22Rv1 (cell line): Measurements from ENCODE around the gene NELL2.

Source experiments
- ZFX ChIP-seq: fragments of 450-650 bp; IDR thresholded peaks from 2 replicates; pipeline ENCODE4 v1.6.1; 2017; ENCODE audit warnings: antibody characterized with exemption, borderline replicate concordance
- TF ChIP-seq, protein P1 (sequence below): fragments of 450-650 bp; IDR thresholded peaks from 2 replicates; pipeline ENCODE4 v1.5.1; 2017; ENCODE audit warnings: mild to moderate bottlenecking

DNA sequence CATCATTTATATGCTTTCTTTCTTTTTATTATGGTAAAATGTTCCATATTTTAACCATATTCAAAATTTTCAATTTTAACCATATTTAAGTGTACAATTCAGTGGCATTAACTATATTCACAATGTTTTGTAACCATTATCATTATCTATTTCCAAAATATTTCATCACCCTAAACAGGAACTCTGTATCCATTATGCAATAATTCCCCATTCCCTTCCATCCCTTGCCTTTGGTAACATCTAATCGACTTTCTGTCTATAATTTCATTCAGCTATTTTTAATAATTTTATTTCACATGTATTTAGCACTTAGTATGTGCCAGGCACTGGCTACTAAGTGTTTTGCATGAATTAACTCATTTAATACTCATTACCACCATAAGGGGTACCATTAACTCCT, 287.5 kb downstream of the NELL2 start:
- TF ChIP-seq, protein P1, sequence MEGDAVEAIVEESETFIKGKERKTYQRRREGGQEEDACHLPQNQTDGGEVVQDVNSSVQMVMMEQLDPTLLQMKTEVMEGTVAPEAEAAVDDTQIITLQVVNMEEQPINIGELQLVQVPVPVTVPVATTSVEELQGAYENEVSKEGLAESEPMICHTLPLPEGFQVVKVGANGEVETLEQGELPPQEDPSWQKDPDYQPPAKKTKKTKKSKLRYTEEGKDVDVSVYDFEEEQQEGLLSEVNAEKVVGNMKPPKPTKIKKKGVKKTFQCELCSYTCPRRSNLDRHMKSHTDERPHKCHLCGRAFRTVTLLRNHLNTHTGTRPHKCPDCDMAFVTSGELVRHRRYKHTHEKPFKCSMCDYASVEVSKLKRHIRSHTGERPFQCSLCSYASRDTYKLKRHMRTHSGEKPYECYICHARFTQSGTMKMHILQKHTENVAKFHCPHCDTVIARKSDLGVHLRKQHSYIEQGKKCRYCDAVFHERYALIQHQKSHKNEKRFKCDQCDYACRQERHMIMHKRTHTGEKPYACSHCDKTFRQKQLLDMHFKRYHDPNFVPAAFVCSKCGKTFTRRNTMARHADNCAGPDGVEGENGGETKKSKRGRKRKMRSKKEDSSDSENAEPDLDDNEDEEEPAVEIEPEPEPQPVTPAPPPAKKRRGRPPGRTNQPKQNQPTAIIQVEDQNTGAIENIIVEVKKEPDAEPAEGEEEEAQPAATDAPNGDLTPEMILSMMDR = no peak
- TF ChIP-seq ZFX = no peak
